GM21529 (cell line): ENCODE data around the gene FANCC.
"Not testable (repeated sequence)": the region's sequence is repeated elsewhere in the genome, so short reads cannot be mapped to it uniquely, and the experiment has no call there.

Source experiments
- ATAC-seq: cut with Tn5 transposase; IDR thresholded peaks from one replicate; pipeline ENCODE4 v1.9.1; 2021; ENCODE audit not compliant: unreplicated experiment

FANCC gene

DNA sequence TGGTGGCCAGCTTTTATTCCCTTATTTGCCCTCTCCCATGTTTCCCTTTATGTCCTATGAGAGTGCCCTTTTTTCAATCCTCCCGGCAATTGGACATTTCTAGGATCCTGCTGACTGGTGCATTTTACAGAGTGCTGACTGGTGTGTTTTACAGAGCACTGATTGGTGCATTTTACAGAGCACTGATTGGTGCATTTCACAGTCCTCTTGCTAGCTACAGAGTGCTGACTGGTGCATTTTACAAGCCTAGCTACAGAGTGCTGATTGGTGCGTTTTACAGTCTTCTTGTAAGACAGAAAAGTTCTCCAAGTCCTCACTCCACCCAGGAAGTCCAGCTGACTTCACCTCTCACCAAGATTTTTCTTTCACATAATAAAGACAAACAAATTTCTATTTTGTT lies 15.4 kb upstream of the FANCC start:
- ATAC-seq: no peak

DNA sequence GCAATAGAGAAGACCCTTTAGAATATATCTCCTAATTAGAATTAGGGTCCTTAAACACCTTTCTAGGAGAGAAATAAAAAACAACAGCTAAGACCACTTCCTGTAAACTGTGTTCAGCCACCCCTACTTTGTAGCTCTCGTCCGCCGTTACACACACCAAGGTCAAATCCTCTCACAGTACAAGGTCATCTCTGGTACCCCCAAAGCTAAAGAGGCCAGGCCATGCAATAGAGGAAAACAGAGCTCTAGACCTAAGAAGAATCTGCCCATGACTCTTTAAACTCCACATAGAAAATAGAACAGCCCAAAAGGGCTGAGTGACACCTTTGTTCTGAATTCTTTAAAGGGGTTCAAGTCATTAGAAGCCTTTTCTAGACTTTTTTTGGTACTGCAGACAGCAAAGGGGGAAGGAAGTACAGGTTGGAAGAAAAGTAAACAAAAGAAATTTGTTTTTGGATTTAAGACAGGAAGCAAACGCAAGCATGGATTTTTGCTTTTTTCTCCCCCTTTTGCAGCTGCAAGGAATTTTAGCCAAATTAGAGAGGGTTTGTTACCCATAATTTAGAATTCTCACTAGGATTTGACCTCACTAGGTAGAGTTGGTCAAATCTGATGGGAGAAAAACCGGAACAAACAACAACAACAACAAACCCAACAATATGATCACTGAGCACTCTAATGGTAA lies 13.4 kb upstream of the FANCC start:
- no peak for ATAC-seq

DNA sequence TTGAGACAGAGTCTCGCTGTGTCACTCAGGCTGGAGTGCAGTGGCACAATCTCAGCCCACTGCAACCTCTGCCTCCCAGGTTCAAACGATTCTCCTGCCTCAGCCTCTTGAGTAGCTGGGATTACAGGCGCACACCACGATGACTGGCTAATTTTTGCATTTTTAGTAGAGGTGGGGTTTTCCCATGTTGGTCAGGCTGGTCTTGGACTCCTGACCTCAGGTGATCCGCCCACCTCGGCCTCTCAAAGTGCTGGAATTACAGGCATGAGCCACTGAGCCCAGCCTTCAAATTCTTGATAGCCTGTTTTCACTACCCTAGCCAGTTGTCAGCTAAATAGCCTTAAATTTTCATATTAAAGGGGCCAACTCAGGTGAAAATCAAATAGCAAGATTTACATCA lies 11.6 kb upstream of the FANCC start:
- ATAC-seq: not testable (repeated sequence)

DNA sequence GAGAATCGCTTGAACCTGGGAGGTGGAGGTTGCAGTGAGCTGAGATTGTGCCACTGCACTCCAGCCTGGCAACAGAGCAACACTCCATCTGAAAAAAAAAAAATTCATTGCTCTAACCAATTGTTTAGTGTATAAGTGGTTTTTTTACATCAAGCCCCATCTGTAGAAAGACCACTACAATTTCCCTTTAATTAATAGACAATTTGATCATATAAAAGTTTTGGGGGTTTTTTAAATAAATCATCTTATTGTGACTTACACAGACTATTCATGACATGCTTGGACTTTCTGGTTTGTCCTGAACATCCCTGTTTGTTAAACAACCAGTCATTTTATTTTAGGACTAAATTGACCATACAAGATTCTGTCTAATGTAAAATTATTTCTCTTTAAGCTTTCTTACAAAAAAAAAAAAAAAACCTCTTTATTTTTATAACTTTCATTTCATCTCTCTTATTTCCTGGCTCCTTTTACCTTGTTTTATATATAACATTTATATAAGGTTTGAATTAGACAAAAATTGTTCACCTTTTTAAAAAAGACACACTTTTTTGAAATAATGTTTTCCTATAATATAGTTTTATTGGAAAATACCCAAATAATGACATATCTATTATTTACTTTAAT lies 9.8 kb upstream of the FANCC start:
- ATAC-seq: no peak

DNA sequence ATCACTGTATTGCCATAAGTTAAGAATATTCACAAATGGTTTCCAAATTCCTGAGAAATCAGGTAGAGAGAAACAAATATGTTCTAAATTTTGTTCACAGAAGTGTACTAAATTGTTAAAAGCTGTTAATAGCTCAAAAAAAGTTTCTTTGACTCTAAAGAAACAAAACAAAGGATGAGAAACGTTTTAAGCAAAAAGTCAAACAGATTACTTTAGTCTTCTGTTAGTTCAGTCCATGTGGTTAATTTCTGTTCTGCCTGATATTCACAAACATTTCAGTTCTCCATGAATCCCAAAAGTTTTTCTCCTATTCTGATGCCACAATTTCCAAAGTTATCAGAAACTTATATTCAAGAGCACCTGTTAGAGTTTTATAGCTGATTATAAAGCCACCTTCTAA lies 7.7 kb upstream of the FANCC start:
- no peak for ATAC-seq

DNA sequence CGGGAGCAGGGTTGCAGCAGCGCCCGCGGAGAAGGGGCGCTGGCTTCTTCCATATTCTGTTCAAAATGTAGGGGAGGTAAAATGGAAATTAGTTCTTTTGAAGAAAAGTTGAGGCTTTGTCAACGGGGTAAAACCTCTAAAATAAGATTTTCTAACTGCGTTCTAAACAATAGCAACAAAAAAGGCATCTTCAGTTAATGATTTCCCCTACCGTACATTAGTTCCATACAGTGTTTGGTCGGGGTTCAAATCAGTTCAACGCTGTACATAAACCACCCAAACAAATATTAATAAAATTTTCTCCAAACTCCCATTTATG lies 343 bp upstream of the FANCC start:
- no peak for ATAC-seq

DNA sequence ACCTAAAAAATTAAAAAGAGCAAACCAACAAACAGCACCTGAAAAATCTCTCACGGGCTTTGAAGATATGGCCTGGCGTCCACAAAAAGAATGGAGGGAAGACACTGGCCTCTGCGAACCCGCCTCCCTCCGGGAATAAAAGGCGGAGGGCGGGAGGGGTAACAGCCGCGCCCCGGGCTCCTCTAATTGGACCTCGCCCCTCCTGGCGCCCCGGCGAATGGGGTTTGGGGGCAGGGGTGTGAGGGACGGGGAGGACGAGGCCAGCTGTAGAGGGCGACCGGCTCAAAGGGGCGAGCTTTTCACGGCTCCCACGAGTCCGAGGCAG lies 753 bp downstream of the FANCC start:
- ATAC-seq: peak; percentile 50

DNA sequence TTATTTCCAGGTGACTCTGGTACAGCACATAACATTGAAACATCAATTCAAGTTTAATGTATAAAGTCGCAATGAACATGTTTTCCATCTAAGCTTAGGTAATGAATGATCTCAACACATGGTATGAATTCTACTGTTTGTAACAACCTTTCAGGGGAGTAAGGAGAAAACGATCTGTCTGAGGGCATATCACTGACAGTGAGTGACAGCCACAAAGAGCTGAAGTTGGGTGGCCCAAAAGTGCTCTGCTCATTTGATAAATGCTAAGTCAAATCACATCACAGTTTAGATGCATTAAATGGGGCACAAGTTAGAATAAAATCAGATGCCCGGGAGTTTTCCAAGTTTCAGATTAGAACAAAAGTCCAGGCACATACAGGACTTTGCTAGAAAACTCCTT lies 1.2 kb downstream of the FANCC start:
- no peak for ATAC-seq

DNA sequence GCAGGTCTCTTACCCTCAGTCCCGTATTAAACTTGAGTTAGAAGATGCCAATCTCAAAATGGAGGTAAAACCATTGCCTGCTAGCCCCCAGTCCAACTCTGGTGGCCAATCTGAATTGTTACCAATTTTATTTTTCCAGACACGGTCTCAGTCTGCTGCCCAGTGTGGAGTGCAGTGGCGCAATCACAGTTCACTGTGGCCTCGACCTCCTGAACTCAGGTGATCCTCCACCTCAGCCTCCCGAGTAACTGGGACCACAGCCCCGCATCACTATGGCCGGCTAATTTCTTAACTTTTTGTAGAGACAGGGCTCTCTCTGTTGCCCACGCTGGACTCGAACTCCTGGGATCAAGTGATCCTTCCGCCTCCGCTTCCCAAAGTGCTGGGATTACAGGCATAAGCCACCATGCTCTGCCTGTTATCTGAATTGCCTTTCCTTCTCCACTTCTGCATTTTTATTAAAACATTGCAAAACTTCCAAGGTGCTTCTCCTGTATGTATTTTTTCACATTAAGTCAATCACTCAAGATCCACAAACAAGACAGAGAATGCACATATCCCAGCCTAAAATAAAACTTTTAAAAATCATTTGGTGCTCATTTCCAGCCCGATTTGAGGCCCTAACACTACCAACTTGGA lies 2.3 kb downstream of the FANCC start:
- ATAC-seq: no peak

DNA sequence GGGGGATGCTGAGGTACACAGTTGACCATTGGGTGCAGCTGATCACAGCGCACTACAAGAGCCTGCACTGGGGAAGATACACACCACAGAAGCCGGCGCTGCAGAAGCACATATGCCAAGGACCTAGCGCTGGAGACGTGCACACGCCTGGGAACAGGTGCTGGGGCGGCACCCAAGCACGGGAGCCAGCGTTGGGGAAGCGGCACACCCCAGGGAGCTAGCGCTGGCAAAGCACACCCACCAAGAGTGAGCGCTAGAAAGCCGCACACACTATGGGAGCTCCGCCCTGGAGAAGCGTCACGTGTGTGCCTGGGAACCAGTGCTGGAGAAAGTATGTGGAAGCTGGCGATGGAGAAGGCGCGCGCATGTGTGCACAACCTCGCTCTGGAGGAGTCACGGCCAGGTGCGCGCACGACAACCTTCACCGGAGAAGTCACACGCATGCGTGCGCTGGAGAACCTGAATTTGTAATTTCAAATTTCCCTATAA lies 4.5 kb downstream of the FANCC start:
- ATAC-seq: no peak

DNA sequence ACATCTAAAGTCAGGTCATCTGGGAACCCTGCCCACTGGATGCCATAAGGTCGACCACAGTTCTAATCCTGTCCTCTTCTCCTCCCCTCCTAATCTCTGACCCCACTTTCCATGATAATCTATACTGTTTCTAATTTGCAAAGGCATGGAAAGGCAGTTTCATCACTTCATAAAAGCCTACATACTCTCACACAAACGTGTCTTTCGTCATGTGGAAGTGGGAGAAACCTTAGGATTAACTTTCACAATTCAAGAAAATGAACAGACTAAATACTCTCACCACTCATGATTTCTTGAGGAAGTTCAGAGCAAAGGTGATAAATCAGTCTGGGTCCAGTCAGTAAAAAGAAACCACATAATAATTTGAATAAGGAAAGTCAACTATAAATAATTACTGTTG lies 5.5 kb downstream of the FANCC start:
- no peak for ATAC-seq

DNA sequence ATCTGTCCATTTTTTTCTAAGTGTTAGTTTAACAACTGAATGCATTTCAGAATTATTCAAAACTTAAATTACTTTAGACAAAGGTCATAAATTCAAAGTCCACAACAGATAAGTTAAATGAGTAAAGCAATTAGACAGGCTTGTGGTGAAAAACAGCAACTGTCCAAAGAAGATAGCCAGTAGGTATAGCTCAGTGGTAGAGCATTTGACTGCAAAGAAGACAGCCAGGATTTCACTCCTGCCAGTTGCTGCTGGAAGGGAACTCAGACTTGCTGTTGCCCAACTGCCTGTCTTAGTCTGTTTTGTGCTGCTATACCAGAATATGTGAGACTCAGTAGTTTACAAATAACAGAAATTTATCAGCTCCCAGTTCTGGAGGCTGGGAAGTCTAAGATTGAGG lies 10.0 kb downstream of the FANCC start:
- ATAC-seq: no peak

DNA sequence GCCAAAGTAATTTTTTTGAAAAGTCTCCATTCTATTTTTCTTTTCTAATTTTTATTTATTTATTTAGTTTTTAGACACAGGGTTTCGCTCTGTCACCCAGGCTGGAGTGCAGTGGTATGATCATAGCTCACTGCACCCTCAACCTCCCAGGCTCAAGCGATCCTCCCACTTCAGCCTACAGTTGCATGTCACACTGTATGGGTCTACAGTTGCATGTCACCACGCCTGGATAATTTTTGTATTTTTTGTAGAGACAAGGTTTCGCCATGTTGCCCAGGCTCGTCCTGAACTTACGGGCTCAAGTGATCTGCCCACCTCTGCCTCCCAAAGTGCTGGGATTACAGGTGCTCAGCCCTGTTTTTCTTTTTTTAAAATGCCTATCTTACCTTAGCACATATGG lies 10.7 kb downstream of the FANCC start:
- no peak for ATAC-seq

DNA sequence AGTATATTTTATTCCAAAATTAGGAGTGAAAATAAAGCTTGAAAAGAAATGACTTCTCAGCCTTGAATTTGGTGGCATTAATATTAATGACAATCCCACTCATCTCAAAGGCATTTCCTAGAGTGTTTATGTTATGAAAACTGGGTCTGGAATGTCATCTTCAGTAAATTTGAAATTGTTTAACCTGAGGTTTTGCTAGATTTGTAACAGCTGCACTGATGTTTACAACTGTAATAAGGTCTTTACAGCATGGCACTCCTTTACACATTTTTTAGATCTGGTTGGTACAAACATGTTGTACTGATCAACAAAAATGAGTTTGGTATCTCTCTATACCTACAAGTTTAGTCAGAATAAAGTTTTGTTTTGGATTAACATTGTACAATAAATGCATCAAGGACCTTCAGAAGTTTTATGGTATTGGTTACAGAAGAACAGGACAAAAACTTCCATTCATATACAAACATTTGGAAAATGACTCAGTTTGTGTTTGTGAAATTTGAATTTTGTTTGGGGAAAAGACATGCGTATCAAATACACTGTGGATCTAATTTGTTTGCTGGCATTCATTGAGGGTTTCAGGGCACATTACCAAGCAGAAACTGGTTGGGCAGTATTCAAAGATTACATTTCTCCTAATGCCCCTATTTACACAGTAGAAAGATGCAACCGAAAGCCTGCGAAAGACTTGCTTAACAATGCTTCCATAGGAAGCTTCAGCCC lies 11.6 kb downstream of the FANCC start:
- ATAC-seq: no peak

DNA sequence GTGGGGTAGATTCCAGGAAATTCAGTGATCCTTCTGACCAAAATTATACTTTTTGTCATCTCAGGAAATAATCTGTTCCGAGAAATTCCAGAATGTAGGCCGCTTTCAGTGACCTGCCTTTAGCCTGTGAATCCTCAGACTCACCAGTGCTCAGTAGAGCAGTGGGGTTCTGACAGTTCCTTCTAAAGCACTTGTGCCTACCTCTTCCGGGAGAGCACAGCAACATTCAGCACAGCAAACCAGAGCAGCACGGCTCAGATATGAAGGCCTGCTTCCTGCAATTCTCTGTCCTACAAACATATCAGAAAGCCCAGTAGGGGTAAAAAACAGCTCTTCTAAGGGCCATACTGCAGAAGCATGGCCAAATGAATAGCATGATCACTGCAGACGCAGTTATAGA lies 15.0 kb downstream of the FANCC start:
- ATAC-seq: no peak

DNA sequence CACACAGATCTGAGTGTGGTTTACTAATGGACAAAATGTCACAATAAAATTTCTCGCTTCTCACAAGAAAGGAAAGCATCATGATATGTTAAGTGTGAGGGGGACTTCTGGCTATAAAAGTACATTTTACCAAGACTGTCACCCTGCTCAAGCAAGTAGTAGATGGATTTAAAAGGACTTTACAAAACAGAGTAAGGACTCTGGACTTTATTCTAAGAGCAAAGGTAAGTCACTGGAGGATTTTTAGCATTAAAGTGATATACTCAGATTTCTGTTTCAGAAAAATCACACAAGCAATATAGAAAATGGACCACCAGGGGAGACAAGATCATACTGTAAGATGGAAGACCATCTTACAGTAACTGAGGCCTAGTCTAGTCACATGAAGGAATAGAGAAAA lies 19.7 kb downstream of the FANCC start:
- ATAC-seq: no peak

DNA sequence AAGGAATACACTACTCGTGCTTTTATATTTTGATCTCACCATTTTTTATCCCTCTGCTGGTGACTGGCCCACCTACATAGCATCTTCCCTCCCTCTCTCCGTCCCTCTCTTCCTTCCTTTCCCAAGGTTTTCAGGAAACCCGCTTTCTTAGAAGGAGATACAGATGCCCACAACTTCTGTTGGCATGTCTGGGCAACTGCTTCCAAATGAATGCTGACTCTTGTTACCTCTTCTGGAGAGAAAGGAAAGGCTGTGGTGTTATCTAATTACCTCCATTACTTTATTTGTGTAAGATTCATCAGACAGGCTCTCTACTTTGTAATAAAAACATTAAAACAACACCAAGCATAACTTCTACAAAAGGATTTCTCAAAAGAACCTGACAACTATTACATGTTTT lies 20.2 kb downstream of the FANCC start:
- ATAC-seq: no peak

DNA sequence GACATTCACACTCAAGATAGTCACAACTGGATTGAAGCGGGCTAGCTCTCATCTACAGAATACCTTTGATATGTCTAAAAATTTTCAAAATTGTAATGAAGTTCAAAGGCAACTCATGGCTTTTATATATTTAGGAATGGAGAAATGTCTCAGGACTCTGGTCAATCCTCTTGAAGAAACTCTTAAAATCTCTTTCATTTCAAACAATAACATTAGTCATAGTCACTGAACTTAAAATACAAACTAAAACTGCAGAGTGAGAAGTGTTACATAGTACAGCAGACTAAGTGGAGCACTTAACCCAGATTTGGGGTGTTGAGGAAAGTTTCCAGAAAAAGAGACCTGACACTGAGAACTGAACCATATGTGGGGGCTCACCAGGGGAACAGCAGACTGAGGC lies 20.7 kb downstream of the FANCC start:
- no peak for ATAC-seq

DNA sequence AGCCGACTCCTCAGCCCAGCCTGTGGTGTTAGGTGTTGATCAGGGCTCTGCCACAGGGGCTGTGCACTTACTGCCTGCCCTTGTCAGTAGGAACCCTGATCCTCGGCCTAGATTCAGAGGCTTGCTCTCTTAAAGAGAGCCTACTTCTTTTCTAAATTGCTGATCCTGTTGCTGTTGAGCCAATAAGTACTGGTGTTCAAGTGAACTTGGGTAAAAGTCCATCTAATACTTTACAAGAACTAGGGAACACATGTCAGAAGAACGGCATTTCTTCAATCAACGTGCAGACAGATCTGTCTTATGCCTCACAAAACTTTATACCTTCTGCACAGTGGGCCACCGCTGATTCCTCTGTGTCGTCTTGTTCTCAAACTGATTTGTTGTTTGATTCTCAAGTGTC lies 24.2 kb downstream of the FANCC start:
- ATAC-seq: not testable (repeated sequence)

DNA sequence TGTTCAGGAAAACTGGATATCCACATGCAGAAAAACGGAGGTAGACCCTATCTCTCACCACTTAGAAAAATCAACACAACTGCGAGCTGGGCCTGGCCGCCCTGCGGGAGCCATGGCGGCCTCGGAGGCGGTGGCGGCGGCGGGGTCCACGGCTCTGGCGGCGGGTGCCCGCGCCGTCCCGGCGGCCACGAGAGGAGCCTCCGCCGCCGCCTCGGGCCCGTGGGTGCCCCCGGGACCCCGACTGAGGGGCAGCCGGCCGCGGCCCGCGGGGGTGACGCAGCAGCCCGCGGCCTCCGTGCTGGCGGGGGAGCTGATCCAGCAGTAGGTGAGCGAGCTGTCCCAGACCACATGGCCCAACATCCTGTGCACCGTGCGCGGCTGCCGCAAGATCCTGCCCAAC lies 25.3 kb downstream of the FANCC start:
- ATAC-seq: no peak

DNA sequence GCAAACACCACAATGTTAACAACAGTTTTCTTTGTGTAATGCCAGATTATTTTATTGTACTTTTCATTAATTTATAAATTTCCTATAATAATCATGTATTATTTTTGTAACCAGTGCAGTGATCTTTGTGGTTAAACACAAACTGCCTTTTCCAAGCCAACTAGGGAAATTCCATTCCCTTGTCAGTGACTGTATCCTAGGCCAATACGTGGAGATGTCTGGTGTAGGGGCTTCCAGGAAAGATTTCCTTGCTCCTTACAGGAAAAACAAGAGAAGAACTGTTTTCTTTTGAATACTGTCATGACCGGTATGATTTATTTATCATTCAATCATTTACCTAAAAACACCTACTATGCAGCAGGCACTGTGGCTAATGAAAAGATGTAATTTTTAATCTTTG lies 31.4 kb downstream of the FANCC start:
- ATAC-seq: no peak

DNA sequence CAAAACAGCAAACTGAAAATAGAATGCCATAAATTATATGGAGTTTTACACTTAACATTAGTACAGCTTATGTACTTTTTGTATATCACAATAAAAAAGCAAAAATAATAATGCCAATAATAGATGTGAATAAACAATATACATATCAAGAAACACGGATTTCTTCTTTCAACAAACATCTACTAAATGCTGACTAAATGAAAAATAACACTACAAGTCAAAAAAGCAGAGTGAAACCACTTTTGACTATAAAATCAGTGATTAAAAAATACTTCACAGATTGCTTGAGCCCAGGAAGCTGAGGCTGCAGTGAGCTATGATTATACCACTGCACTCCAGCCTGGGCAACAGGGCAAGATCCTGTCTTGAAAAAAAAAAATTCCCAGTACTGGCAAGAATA lies 32.2 kb downstream of the FANCC start:
- ATAC-seq: no peak
